HG03520 (cell line): ENCODE data around the gene SOCS7.

Experiments used
- ATAC-seq: cut with Tn5 transposase; IDR thresholded peaks from one replicate; pipeline ENCODE4 v1.9.1; 2021; ENCODE audit warnings: mild to moderate bottlenecking, moderate library complexity; ENCODE audit not compliant: unreplicated experiment

SOCS7 gene

DNA sequence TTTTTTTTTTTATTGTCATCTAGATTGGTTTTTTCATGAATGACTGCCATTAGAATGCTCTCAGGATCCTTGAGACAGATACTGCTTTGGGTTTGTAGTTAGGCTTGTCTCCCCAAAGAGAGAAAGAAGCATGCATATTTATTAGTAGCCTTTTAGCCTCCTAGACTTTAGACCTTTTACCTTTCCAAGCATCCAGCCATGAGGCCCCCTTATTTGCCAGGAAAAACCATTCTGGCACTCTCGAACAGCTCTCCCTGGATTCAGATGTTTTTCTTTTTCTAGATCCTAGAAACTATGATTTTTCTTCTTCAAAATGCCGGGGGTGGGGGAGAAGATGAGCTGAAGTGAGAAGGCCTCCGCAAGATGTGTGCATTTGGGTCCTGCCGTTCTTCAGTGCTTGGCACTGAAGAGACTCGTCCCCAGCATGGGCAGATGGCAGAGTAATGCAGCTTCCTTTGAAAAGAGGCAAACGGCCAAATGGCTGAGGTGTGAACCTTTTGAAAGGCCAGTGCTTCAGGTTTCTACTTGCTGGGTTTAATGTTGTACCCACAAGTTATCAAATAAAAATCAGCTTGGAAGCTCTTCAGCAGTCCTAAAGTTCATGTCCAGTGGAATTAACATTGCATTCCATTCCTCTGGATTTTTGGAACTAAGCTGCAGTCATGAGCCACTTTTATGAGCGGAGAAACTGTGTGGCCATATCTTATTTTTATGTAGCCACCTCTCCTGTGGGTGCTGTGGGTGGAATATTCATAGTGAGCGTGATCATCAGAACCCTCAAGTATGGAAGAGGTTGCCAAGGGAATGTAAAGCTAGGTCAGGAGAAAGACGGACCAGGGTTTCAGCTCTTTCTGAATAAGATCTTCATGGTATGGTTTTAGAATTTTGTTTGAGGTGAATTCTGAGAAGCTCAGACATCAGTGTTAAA is 7.2 kb downstream of the SOCS7 start:
- ATAC-seq, result no peak

DNA sequence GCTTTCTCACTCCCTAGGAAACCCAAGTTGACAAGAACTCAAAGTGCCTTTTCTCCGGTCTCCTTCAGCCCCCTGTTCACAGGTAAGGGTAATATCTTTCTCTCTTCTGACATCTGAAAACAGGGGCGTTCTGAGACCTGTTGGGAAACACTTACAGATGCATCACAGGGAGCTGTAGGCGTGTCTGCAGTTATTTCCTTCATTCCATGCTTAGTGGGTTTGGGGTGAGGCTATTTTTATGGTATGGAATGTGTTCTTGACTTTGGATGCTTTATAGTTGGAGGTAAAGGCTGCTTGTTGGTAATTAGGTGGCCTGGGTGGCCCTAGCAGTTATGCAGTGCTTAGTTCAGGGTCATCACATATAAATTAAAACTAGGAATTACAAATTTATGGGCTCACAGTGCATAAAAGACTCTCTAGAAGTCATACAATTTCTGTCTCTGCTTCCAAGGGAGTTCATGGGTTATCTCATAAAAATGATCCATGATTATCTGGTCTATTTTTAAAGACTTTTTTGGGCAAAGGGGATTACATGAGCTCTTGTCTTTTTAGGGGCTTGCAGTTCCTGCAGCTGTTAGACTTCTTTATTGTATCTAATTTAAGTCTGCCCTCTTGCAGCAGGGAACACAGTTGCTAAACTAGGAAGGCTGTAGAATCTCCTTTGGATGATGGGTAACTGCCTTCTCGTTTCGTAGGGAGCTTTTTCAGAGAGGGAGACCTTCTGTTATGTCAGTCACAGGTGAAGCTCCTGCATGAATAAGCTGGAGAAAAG is 10.2 kb downstream of the SOCS7 start:
- no peak for ATAC-seq

DNA sequence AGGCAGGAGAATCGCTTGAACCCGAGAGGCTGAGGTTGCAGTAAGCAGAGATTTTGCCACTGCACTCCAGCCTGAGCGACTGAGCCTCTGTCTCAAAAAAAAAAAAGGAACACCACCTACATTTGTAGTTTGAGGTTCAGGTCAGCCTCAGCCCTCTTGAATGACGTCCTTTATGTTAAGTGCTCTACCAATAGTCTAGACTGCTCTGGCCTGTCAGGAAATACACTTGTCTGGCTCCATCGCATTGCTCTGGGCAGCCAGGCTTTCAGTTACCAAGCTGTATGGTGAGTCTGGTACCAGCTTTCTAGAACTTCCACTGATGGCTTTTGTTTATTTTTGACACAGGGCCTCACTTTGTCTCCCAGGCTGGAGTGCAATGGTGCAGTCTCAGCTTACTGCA is 11.4 kb downstream of the SOCS7 start:
- ATAC-seq, result no peak

DNA sequence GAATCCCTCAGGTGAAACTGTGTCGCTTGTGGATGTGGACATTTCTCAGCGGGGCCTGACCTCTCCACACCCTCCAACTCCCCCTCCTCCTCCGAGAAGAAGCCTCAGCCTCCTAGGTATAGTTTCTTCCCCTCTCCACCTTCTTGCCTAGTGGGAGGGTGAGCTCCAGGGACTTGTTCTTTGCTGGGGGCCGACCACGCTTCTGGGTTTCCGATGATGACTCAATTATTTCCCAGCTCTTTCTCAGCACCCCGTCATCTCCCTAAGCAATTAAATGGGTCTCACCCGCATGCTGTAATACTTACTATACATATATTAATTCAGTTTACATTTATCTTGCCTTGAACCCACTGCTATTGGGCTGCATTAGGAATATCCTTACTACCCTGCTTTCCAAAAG is 13.1 kb downstream of the SOCS7 start:
- no peak for ATAC-seq

DNA sequence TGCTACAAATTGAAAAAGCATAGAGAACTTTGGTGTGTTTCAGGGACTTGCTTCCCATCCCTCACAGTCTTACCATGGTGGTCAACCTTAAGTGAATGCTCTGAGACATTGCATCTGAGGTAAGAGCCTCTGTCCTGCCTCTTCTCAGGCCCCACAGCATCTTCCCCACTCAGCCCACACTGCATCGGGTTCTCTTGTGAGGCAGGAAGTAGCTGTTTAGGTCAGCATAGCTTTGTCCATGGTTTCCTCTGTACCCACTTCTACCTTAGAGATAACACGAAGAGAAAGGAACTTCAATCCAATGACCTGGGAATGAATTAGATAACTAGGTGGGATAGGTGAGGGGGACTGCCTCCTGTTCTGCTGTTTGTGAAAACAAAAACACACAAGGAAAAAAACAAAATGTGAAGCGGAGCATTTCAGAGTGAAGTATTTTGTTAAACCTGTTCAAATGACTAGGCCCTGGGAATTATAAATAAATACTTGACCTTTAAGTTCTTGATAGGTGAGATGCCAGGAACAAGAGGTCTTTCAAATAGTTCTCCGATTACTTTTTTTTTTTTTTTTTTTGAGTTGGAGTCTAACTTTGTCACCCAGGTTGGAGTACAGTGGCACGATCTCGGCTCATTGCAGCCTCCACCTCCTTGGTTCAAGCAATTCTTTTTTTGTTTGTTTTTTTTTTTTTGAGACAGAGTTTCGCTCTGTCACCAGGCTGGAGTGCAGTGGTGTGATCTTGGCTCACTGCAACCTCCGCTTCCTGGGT is 17.7 kb downstream of the SOCS7 start:
- ATAC-seq, result no peak

DNA sequence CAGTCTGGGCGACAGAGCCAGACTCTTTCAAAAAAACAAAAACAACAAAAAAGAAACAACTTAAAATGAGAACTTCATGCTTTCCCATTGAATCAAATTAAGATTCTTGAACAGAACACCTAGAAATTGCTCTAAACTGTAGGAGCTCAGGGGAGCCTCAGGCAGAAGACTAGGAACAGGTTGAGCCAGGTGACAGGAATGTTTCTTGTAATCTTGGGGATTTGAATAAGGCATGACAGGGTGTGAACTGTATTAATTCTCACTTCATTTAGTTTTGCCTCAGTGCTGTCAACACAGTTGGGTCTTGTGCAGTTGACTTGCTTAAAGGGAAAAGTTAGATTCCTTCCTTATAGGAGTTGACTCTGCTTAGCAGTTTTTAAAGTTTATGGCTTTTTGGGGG is 27.8 kb downstream of the SOCS7 start:
- ATAC-seq, result no peak

DNA sequence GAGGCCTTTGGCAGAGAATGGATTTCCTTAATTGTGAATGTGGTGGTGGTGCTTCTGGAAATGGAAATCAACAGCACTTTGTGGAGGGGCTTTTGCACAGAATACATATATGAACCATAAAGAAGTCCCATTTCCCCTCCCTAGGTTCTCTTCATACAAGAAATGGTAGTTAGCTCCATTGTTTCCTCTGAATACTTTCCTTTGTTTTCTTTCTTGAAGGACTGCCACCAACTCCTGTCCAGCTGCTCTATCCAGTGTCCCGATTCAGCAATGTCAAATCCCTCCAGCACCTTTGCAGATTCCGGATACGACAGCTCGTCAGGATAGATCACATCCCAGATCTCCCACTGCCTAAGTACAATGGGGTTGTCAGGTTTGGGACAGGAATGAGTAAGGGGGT is 43.4 kb downstream of the SOCS7 start:
- no peak for ATAC-seq

DNA sequence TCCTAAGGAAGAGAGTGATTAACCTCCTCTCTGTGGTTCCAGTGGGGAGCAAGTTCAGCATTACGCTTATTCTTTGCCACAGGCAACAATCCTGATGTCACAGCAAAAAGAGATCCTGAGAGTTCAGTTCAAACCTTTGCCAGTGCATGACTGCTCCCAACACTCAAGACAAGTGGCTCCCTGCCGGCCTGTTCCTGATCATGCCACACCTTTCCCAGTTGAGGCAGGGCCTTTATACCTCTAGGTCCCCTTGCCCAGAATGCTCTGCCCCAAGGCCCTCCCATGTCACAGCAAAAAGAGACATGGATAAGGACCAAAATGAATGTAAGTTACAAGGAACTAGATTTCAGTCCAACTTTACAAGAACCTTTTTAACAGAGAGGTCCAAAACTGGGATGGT is 45.6 kb downstream of the SOCS7 start:
- no peak for ATAC-seq

DNA sequence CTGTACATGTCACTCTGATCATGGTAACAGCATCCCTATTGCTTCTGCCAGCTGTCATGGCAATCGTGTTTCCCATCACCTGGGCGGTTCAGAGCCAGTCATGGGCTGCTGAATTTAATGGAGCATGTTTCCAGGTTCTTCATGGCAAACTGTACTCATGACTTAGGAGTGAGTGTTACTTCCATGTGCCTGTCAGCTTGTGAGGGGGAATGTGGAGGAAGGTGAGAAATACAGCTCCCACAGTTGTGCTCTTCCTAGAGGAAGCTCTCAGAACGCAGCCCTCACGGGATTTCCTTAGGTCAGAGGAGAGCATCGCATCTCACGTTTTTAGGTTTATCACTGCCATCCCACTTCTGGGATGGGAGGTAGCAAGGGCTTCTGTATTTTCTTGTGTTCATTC is 48.6 kb downstream of the SOCS7 start:
- ATAC-seq, result no peak

DNA sequence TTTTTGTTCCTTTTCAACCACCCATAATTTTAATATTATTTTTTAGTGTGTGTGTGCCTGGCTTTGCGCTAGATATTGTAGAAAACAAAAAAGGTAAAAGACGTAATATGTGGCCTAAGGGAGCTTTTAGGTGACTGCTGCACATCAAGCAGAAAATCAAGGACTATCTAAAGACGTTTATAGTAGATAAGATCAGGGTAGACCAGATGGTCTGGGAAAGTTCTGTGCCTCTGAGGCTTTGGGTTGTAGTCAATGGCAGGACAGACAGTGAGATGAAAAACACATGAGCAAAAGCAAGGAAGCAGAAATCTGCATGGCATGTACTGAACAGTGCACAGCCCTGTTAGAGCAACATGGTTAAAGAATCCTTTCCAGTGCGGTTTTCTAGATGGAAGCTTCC is 49.8 kb downstream of the SOCS7 start:
- ATAC-seq, result no peak

DNA sequence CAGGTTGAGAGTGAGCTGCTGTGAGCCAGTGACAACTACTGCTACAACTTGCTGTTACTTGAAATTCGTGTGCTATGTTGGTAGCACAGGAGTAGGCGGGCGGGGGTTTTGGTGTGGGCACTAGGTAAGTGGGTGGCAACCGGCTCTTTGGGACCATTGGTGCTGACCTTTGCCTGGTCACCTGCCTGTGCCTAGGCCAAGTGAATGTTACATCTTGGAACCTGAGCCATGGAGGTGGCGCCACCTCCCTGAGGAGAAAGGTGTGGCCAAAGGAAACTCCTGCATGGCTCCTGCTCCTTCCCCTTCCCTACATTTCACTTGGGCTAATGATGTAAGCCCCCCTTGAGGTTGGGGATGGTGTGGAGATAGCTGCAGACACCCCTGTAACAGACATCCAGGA is 51.3 kb downstream of the SOCS7 start:
- no peak for ATAC-seq

DNA sequence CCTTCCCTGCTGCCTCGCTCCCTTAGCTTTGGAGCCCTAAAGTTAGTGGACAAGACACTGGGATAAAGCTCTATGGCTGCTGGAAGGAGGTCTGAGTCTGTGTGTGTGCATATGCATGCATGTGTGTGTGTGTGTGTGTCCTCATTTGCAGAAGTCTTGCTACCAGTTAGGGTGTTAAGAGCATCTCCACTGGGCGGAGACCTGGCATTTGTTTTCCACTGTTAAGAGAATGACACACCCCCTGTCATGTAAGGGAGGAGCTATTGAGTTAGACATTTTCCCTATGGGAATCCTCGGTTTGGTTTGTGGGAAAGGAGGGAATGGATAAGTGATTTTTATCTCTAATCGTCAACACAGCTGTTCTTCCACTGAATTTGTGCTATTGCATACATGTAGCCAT is 51.8 kb downstream of the SOCS7 start:
- ATAC-seq, result no peak

DNA sequence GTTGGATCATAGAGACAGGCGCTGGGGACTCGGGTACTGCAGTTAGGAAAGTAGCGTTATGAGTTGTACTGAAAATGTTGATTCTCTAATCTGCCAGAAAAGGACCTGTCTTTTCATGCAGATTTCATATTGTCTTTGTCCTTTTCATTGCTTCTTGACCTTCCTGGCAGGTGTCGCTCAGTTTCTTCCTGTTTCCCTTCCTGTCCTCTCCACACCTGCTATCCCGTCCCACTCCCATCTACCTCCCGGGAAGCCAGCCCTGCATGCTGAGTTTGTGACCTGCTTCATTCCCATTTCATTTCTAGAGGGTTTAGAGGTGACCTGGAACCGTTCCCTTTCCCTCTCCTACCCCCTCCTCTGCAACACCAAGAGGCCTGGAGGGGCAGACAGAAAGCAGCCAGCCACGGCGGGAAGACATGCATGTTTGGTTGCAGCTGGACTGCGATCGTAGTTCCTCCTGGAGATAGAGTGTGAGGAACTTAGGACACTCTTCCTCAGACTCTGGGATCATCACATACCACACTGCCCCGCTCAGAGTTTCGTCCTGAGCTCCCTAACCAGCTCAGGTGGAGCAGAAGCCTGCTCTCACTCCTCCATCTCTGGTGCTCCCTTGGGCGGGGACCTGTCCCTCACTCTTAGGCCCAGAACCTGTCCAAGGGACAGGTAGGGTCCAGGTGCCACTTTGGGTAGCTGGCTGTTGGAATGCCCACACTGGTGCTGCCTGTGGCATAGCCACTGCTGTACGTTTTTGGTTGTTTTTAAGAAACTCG is 52.7 kb downstream of the SOCS7 start:
- ATAC-seq, result no peak

DNA sequence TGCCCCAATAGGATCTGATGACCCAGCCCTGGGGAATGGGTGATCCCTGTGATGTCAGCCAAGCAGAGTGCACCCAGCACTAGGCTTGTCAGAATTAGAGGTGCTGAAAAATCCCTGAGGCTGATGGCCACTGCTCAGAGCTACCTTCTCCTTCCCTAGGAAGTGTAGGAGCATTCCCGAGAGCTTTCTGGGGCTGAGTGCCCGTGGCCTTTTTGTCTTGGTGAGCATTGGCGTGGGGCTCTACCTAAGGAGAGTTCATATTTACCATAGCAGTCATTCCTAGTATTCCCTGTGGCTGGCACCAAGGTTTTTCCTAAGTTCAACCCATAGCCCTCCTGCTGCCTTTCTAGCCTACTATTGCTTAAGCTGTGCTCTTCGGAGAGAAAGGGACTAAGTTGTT is 54.0 kb downstream of the SOCS7 start:
- no peak for ATAC-seq

DNA sequence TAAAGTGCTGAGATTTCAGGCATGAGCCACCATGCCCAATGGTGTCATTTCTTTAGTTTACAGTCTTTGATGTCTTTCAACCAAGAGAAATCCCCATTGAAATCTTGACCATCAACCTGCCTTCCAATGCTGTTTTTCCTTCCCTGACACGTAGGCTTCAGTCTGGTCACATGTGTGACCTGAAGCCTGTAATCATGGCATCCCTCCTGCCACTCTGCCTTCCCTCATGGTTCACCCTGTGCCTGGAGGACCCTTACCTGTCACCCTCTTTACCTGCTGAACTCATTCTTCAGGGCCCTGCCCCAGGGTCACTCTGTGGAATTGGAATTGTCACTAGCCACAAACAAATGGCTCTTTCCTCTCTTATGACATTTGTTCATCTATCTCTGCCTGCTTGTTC is 58.6 kb downstream of the SOCS7 start:
- no peak for ATAC-seq

DNA sequence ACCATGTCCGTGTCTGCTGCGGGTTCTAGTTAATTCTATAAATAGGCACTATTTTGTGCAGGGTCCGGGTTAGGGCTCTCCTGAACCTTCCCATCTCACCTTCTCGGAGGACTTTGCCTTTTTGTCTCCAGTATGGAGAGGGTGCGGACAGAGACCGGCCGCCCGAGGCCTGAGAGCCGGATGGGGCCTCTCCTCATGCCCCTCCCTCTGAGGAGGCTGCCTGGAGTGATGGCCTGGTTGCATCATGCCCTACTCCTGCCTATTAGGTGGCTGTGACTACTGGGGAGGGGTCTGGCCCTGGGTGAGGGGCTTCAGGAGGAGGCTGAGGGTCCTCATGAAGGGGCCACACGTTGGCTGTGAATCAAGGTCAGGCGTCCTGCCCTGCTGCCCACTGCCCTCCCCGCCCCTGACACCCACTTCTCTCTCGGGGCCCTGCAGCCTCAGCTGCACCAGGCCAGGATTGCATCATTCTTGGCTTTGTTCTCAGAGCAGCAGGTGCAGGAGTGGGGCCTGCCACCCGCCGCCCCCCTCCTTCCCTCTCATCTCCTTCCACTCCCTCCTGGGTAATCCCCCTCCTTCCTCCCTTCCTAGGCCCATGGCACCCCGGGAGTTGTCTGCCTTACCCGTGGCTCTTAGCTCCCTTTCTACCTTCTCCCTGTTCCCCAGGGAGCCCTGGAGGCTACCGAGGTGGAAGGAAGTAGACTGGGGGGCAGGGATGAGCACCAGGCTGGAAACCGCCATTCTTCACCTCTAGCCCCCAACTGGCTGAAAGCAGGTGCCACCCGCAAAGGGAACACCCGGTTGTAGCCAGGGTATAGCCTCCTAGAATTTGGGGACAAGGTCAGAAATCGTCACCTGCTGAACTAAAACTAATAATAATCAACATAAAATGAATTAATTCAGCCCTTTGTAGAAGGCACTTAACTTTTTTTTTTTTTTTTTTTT is 63.9 kb downstream of the SOCS7 start:
- ATAC-seq, result no peak

DNA sequence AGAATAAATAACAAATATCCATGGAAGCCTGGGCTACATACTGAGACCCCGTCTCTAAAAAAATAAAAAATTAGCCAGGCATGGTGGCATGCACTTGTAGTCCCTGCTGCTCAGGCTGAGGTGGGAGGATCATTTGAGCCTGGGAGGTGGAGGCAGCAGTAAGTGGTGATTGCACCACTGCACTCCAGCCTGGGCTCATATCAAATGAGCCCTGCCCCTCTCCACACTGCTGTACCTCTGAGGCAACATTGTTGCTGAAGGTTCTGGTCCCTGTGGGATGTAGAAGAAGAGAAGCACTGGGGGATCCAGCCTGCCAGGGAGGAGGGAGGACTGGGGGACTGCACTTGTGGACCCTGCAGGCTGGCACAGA is 65.2 kb downstream of the SOCS7 start:
- no peak for ATAC-seq

DNA sequence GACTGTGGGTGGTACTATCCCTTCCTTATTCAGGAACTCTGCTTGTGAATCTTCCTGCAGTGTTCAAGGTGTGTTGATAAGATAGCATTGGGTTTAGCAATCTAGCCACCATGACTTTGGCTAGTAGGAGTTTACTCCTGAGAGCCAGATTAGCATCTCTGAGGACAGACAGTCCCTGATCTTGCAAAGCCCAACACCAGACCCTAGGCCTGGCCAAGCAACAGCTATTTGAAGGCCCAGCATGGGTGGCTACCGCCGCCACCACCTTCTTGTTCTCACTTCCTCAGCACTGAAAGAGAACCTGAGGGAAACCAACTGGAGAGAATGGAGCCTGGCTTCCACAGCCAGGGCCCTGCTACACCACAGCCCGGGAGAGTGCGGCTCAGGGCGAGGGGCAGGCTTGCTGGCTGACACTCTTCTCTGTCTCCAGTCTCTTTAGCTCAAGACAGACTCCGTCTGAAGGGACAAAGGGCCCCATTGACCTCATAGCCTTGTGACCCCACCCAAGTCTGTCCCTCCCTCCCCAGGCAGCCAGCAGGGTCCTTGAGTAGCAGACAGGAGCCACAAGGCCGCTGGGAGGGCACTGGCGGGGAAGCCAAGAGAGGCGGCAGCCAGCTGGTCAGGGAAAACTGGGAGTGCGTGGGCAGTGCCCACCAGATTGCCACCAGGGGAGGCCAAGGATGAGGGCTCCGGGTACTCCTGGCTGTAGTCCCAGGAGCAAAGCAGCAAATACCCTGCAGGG is 65.7 kb downstream of the SOCS7 start:
- no peak for ATAC-seq

DNA sequence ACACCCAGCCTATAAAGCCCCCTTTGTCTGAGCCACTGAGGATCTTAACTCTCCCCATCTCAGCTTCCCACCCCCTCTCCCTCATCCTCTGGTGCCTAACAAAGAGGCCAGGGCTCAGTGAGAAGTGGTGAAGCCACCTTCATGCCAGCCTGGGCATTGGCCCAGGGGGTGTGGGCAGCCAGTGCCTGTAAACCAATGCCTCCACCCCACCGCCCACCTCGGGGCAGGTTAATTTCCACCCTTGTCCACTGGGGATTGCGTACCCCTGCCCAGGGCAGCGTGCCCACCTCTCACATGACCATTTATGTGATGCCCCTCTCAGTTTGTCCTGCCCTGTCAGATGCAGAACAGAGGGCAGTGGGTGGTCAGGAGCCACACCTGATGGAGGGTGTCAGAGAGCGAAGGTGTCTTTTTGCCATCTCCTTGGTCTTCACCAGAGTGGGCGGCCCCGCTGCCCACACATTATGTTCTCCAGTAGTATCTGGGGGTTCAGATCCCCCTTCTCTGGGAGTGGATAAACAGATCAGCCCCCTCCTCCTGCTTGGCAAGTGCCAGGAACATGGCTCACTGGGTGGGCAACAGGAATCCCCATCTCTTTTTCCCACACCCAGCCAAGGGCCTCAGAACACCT is 66.5 kb downstream of the SOCS7 start:
- no peak for ATAC-seq
